ENCODE measurements around the gene AVEN.

The AVEN gene

GRCh38 chr15:33985751-33986150 lies 53.3 kb downstream of the AVEN start:
- DNase-seq (ENCODE audit: low read depth), result no peak

- DNase-seq (ENCODE audit: low read depth), result no peak
Observed at GRCh38 chr15:33985287-33985686, 53.7 kb downstream of the AVEN start.

GRCh38 chr15:33982516-33982915 lies 56.5 kb downstream of the AVEN start:
- no peak for DNase-seq (ENCODE audit: low read depth)

GRCh38 chr15:33980159-33980558 lies 58.8 kb downstream of the AVEN start:
- DNase-seq (ENCODE audit: low read depth), result no peak

- DNase-seq (ENCODE audit: low read depth), result no peak
Observed at GRCh38 chr15:33975022-33975565, 63.9 kb downstream of the AVEN start.

- no peak for DNase-seq (ENCODE audit: low read depth)
Observed at GRCh38 chr15:33971811-33972210, 67.2 kb downstream of the AVEN start.

- no peak for DNase-seq (ENCODE audit: low read depth)
Observed at GRCh38 chr15:33968821-33969220, 70.2 kb downstream of the AVEN start.

- no peak for DNase-seq (ENCODE audit: low read depth)
Observed at GRCh38 chr15:33968224-33968623, 70.8 kb downstream of the AVEN start, which contains the start of gene CHRM5. TSS of gene CHRM5 (plus strand) at chr15:33968497. CDS start at chr15:34062718, 94,221 bp downstream.

- DNase-seq (ENCODE audit: low read depth), result no peak
Observed at GRCh38 chr15:33964665-33965040, 74.4 kb downstream of the AVEN start.

GRCh38 chr15:33963831-33964664 lies 75.0 kb downstream of the AVEN start:
- DNase-seq (ENCODE audit: low read depth), result peak; percentile 6

- DNase-seq (ENCODE audit: low read depth), result no peak
Observed at GRCh38 chr15:33960549-33960935, 78.5 kb downstream of the AVEN start.

- no peak for DNase-seq (ENCODE audit: low read depth)
Observed at GRCh38 chr15:33959844-33960548, 79.0 kb downstream of the AVEN start.

GRCh38 chr15:33956397-33956796 lies 82.6 kb downstream of the AVEN start:
- DNase-seq (ENCODE audit: low read depth), result no peak

- DNase-seq (ENCODE audit: low read depth), result no peak
Observed at GRCh38 chr15:33955945-33956344, 83.1 kb downstream of the AVEN start.

GRCh38 chr15:33946152-33946551 lies 92.9 kb downstream of the AVEN start:
- no peak for DNase-seq (ENCODE audit: low read depth)

- DNase-seq (ENCODE audit: low read depth), result no peak
Observed at GRCh38 chr15:33941279-33942063, 97.5 kb downstream of the AVEN start.

- no peak for DNase-seq (ENCODE audit: low read depth)
Observed at GRCh38 chr15:33934921-33935320, 104.1 kb downstream of the AVEN start.

GRCh38 chr15:33934396-33934795 lies 104.6 kb downstream of the AVEN start:
- no peak for DNase-seq (ENCODE audit: low read depth)

GRCh38 chr15:33932734-33933133 lies 106.3 kb downstream of the AVEN start:
- DNase-seq (ENCODE audit: low read depth), result no peak

GRCh38 chr15:33926260-33926659 lies 112.7 kb downstream of the AVEN start:
- no peak for DNase-seq (ENCODE audit: low read depth)

GRCh38 chr15:33923446-33923845 lies 115.6 kb downstream of the AVEN start:
- DNase-seq (ENCODE audit: low read depth), result no peak

Measured in HS-5 (cell line).